ENCODE measurements around the gene PRRX2.

The PRRX2 gene

GRCh38 chr9:129677456-129677855 is 12.0 kb downstream of the PRRX2 start:
- DNase-seq (ENCODE audit: low spot score), result peak; percentile 53

- DNase-seq (ENCODE audit: low spot score), result no peak
Measured at GRCh38 chr9:129678844-129679243, 13.4 kb downstream of the PRRX2 start.

- no peak for DNase-seq (ENCODE audit: low spot score)
Measured at GRCh38 chr9:129679537-129679936, 14.1 kb downstream of the PRRX2 start.

- DNase-seq (ENCODE audit: low spot score), result no peak
Measured at GRCh38 chr9:129681924-129682323, 16.5 kb downstream of the PRRX2 start.

- DNase-seq (ENCODE audit: low spot score), result no peak
Measured at GRCh38 chr9:129682381-129682780, 16.9 kb downstream of the PRRX2 start.

- DNase-seq (ENCODE audit: low spot score), result no peak
Measured at GRCh38 chr9:129685220-129685932, 19.9 kb downstream of the PRRX2 start.

- DNase-seq (ENCODE audit: low spot score), result no peak
Measured at GRCh38 chr9:129685933-129686259, 20.4 kb downstream of the PRRX2 start.

- DNase-seq (ENCODE audit: low spot score), result no peak
Measured at GRCh38 chr9:129686736-129687135, 21.3 kb downstream of the PRRX2 start.

GRCh38 chr9:129687391-129687790 is 21.9 kb downstream of the PRRX2 start:
- no peak for DNase-seq (ENCODE audit: low spot score)

- DNase-seq (ENCODE audit: low spot score), result no peak
Measured at GRCh38 chr9:129688285-129689043, 23.0 kb downstream of the PRRX2 start.

GRCh38 chr9:129692534-129692933 is 27.1 kb downstream of the PRRX2 start:
- DNase-seq (ENCODE audit: low spot score), result no peak

GRCh38 chr9:129693741-129694140 is 28.3 kb downstream of the PRRX2 start:
- no peak for DNase-seq (ENCODE audit: low spot score)

- no peak for DNase-seq (ENCODE audit: low spot score)
Measured at GRCh38 chr9:129694243-129694646, 28.8 kb downstream of the PRRX2 start.

GRCh38 chr9:129695870-129696269 is 30.4 kb downstream of the PRRX2 start:
- no peak for DNase-seq (ENCODE audit: low spot score)

- DNase-seq (ENCODE audit: low spot score), result peak; percentile 44
Measured at GRCh38 chr9:129696944-129697655, 31.7 kb downstream of the PRRX2 start.

- no peak for DNase-seq (ENCODE audit: low spot score)
Measured at GRCh38 chr9:129697656-129698253, 32.3 kb downstream of the PRRX2 start.

GRCh38 chr9:129698254-129698757 is 32.9 kb downstream of the PRRX2 start:
- DNase-seq (ENCODE audit: low spot score), result no peak

GRCh38 chr9:129701054-129701453 is 35.6 kb downstream of the PRRX2 start:
- DNase-seq (ENCODE audit: low spot score), result no peak

GRCh38 chr9:129701549-129701948 is 36.1 kb downstream of the PRRX2 start:
- no peak for DNase-seq (ENCODE audit: low spot score)

- DNase-seq (ENCODE audit: low spot score), result no peak
Measured at GRCh38 chr9:129702589-129703520, 37.4 kb downstream of the PRRX2 start.

Data from SK-N-DZ (cell line).